GM19239 (cell line): ENCODE data around the gene GDF11.
"Not testable (repeated sequence)": the region's sequence is repeated elsewhere in the genome, so short reads cannot be mapped to it uniquely, and the experiment has no call there.

Experiments
- DNase-seq: peaks from one replicate; pipeline ENCODE4 v3.0.0; 2011; ENCODE audit warnings: low spot score; ENCODE audit not compliant: insufficient read length
- FAIRE-seq: peaks from 2 replicates; lab custom pipeline; 2011; peaks lifted over from hg19 to GRCh38; lab: Jason Lieb, UNC

GDF11 gene

GRCh38 chr12:55737581-55738122 is 5.3 kb upstream of the GDF11 start:
- no peak for FAIRE-seq
- no peak for DNase-seq

- FAIRE-seq (peak; percentile 99), DNase-seq (peak; percentile 76)
Measured at GRCh38 chr12:55738123-55739024, 4.5 kb upstream of the GDF11 start.

GRCh38 chr12:55739025-55739378 is 3.9 kb upstream of the GDF11 start:
- DNase-seq (no peak), FAIRE-seq (no peak)

- FAIRE-seq, result no peak
Measured at GRCh38 chr12:55741931-55742680, 816 bp upstream of the GDF11 start.

GRCh38 chr12:55743406-55744339 is 751 bp downstream of the GDF11 start:
- peak; percentile 61 for FAIRE-seq
- DNase-seq, result peak; percentile 69

More at GRCh38 chr12:55741931-55742680, 816 bp upstream of the GDF11 start:
- DNase-seq, result no peak

- FAIRE-seq, result no peak
- DNase-seq, result no peak
Measured at GRCh38 chr12:55744340-55745030, 1.6 kb downstream of the GDF11 start.

- FAIRE-seq (no peak), DNase-seq (no peak)
Measured at GRCh38 chr12:55745361-55746173, 2.6 kb downstream of the GDF11 start.

- DNase-seq (no peak), FAIRE-seq (no peak)
Measured at GRCh38 chr12:55746174-55746912, 3.4 kb downstream of the GDF11 start.

- FAIRE-seq (no peak), DNase-seq (no peak)
Measured at GRCh38 chr12:55746913-55747231, 4.0 kb downstream of the GDF11 start.

GRCh38 chr12:55748230-55748993 is 5.5 kb downstream of the GDF11 start:
- FAIRE-seq (no peak), DNase-seq (no peak)

- FAIRE-seq (no peak), DNase-seq (no peak)
Measured at GRCh38 chr12:55755246-55755645, 12.3 kb downstream of the GDF11 start.

- DNase-seq (no peak), FAIRE-seq (no peak)
Measured at GRCh38 chr12:55757701-55758100, 14.8 kb downstream of the GDF11 start.

GRCh38 chr12:55758575-55758974 is 15.7 kb downstream of the GDF11 start:
- not testable (repeated sequence) for FAIRE-seq, DNase-seq

GRCh38 chr12:55760663-55761062 is 17.7 kb downstream of the GDF11 start:
- no peak for FAIRE-seq
- no peak for DNase-seq

GRCh38 chr12:55762646-55763045 is 19.7 kb downstream of the GDF11 start:
- DNase-seq, result no peak
- FAIRE-seq, result no peak

- FAIRE-seq (no peak), DNase-seq (no peak)
Measured at GRCh38 chr12:55765736-55766290, 22.9 kb downstream of the GDF11 start.

- FAIRE-seq (no peak), DNase-seq (no peak)
Measured at GRCh38 chr12:55767156-55767555, 24.2 kb downstream of the GDF11 start.
